ENCODE data around the gene SORCS2.

Gene SORCS2

GRCh38 chr4:7766086-7766485 lies 573.7 kb downstream of the SORCS2 start:
- DNase-seq (ENCODE audit: low read depth), result no peak

DNA sequence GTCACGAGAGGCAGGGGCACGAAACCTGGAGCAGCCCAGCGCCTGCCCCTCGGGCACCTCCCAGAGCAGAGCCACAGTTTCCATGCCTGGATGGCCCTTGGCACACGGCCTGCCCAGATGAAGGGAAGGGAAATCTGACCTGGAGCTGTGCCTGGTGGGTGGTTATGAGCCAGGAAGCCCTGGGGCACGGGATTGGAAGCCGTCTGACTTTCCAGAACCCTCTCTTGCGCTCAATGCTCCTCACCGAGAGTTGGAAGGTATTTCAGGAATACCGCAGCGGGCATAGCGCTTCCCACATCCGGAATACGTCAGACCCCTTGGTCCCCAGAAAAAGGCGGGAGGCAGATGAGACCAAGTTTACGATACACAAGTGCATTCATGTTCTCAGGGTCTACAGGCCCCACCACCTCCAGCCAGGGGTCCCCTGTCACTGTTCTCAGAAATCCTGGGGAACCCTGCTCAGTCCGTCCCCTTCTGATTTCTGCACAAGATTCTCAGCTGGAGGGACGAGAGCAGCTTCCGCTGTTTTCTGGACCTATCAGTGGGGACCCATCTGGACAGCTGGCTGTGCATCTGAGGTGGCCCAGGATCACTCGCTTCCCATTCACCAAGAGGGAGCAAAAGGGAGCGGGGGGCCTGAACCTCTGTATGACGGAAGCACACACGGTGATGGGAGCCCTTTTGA lies 574.5 kb downstream of the SORCS2 start:
- DNase-seq (ENCODE audit: low read depth), result no peak

GRCh38 chr4:7767526-7767925 lies 575.2 kb downstream of the SORCS2 start:
- no peak for DNase-seq (ENCODE audit: low read depth)

DNA sequence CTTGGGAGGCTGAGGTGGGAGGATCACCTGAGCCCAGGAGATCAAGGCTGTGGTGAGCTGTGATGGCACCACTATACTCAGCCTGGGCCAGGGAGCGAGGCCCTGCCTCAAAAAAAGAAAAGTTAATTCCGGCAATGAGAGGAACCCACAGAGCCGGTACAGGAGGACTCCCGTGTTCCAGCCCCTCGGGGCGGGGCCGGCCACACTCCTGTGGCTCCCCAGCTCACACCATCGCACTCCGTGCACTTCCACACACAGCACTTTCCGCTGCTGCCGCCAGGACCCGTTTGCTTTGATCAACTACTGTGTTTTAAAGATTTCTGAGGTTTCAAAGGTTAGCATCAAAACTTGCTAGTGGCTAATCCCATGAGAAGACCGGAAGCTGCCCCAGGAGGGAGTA lies 575.6 kb downstream of the SORCS2 start:
- DNase-seq (ENCODE audit: low read depth), result no peak

DNA sequence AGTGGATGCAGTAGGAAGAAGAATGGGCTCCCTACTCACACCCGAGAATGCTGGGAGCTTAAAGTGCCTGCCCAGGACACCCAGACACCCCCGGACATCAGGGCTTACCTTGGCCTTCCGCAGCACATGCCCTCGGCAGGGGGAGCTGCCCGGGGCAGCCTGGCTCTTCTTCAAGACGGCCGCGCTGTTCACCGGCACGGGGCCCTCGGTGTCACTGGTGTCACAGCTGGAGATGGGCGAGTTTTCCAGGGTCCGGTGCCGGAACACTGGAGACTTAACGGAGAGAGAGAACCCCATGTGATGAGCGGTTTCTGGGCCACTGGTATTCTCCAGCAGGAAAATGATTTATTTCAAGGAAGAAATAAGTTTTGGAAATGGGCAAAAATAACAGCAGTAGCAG lies 576.4 kb downstream of the SORCS2 start:
- DNase-seq (ENCODE audit: low read depth), result no peak

- DNase-seq (ENCODE audit: low read depth), result no peak
Observed at GRCh38 chr4:7769396-7770223, 577.3 kb downstream of the SORCS2 start.

DNA sequence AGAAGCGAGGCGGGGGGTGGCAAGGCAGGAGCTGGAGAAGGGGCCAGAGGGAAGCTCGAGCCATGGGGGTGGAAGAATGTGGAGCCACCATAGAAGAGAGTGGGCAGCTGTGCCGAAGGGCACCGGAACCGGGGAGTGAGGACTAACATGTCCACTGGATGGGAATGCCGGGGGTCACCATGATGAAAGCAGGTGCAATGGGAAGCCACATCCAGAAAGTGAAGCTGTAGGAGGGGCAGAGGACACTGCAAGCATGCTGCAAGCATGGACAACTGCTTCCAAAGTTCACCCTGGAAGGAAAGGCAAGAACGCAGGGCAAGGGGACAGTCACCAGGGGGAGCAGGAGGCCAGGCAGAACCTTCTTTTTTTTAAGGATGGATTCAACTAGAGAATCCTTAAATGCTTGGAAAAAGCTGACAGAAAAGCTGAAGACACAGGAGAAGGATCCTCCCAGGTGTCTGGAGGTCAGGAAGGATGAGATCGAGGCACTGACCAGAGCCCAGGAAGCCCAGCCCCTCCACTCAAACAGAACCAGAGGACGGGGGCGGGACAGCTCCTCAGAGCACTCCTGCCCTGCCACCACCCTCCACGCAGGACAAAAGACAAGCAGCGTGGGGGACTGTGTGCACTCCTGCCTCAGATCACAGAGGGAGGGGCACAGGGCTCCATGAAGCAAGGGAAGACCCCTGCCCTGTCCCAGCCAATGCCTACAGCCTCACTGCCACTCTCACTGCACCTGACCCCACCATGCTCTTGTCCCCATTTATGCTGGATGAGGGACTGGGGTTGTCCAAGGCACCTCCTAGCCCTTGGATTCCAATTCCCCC lies 578.1 kb downstream of the SORCS2 start:
- no peak for DNase-seq (ENCODE audit: low read depth)

GRCh38 chr4:7771056-7771455 lies 578.7 kb downstream of the SORCS2 start:
- DNase-seq (ENCODE audit: low read depth), result no peak

GRCh38 chr4:7771541-7772507 lies 579.5 kb downstream of the SORCS2 start:
- DNase-seq (ENCODE audit: low read depth), result no peak

DNA sequence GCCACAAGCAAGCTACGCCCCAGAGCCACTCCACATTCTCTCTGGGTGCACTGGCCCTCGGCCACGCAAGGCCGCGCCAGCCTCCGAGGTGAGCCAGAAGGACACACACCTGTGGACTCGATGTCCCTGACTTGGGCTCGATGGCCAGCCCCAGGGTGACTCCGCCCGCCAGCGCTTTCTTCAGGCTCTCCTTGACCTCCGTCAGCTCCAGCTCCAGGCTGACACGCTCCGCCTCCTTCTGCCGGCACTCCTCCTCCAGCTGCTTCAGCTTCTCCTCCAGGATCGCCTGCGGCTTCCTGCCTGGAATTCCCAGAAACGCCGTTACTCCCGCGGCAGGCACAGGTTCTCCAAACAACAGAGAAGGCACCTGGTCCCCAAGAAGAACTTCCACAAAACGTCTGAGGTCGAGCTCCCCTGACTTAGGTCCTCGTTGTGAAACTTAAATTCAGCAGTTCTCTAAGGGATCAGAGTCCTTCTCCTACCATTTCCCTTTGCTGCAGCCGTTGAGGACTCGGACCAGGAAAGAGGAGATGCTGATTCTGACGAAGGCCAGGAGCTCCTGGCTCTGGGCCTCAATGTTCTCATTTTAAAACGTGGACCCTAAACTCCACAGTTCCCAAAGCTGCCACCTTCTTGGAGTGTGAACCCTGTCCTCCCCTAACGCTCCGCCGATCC lies 580.5 kb downstream of the SORCS2 start:
- DNase-seq (ENCODE audit: low read depth), result no peak

GRCh38 chr4:7773401-7774180 lies 581.3 kb downstream of the SORCS2 start:
- DNase-seq (ENCODE audit: low read depth), result no peak

GRCh38 chr4:7774301-7775294 lies 582.3 kb downstream of the SORCS2 start:
- no peak for DNase-seq (ENCODE audit: low read depth)

DNA sequence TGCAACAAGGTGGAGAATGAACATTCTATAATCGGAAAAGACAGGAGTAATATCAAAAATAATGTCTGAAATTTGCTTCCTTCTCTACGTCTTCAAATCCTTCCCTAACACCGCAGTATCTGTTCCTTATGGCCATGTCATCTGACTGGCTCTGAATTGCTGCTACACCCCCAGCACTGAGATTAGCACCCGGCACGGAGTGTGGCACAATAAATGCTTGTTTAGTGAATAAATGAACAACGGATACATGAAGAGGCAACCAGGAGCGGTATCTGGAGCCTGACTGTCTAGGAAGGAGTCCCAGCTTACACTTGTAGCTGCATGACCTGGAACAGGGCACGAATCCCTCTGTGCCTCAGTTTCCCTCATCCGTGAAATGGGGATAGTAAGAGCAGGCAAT lies 583.1 kb downstream of the SORCS2 start:
- DNase-seq (ENCODE audit: low read depth), result no peak

DNA sequence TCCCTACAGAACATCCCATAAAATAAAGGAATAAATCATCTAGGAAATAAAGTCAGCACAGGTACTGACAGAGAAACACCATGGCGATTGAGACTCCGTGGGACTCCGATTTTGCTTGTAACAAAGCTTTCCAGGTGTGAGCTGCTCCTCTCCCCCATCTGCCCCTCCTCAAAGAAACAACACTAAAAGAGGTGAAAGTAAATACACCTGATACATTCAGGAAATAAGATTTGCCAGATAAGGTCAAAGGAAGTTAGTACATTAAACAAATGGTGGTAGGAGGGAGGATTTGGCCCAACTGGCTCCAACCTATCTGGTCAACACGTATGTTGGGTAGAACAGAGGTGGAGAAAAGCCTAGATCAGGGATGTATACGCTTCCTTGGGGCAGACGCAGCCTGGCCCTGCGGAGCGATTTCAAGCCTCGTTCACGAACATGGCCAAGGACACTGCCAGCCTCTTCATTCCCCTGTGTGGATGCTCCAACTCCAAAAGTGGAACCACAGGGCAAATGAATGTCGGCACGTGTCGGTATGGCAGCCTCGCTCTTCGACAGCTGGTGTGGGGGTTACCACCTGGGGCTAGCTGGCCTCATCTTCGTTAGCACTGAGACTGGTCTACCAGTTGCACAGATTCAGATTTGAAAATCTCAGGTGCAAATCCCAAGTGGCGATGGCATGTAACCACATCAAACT lies 584.8 kb downstream of the SORCS2 start:
- no peak for DNase-seq (ENCODE audit: low read depth)

DNA sequence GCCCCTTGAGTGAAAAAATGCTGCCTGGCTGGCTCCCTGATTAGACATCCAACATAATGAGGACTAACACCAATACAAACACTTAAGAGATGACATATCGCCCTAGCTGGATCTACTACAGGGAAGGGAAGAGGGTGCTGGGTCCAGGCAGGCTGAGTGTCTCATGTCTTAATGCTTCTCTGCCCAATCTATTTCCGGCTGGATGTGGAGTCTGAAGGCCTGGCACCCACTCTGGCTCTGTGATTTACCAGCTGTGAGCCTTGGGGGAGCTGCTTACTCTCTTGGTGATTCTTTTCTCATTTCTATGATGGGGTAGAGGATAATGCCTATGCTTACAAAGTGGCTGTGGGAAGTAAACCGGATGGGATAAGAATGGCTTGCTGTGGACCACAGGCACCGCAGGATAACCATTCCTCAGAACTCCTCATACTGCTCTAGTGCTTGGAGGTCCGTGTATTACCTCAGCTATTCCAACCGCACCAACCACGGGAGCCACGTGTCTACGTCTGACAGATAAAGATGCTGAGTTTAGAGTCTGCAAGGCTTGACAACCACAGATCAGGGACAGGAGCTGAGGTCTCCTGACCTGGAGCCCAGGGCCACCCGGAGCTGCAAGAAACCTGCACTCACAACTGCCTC lies 585.7 kb downstream of the SORCS2 start:
- DNase-seq (ENCODE audit: low read depth), result no peak

DNA sequence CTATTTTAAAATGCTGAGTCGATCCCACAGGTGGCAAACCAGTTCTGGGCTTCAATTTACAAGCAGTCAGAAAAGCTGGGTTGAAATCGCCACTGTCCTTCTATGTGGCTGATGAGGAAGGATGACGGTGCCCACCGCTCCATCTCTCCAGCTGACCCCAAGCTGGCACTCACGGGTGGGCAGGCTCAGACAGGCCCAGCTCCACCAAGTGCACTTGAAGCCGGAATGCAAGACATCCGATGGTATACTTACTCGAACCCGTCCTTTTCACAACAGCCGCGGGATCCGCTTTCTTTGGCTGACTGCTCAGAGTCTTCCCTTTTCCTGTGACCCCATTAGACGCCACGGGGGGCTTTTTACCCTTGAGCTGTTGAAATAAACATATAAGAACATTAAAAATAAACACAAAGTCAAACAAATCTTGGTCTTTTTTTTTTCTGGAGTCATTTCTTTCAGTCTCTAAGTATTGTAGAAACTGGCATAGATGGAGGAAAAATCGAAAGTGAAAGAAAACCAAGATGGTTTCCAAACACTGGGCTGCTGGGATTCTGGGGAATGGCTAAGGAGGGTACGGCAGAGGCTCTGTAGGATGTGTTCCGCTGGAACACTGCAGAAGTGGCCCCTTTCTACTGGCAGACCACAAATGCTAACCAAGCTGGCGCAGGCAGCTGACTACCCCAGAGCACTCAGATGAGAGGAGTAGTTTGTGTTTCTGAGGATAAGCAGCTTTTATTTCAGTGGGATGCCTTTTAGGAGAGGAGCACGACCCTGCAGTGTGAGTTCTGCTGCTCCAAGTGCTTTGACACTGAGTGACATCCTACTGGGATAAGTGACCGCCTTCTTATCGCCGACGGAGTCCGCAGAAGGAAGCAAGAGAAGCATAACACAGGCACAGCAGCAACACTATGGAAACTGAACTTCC lies 586.4 kb downstream of the SORCS2 start:
- DNase-seq (ENCODE audit: low read depth), result no peak

- DNase-seq (ENCODE audit: low read depth), result no peak
Observed at GRCh38 chr4:7779432-7779768, 587.1 kb downstream of the SORCS2 start.
